NCI-H510A (cell line): Measurements from ENCODE around the gene GNA12.
"Not testable (repeated sequence)": the region's sequence is repeated elsewhere in the genome, so short reads cannot be mapped to it uniquely, and the experiment has no call there.

ENCODE experiments used
- DNase-seq: peaks from one replicate; lab custom pipeline; 2025; lab: John Stamatoyannopoulos, UW

The GNA12 gene

DNA sequence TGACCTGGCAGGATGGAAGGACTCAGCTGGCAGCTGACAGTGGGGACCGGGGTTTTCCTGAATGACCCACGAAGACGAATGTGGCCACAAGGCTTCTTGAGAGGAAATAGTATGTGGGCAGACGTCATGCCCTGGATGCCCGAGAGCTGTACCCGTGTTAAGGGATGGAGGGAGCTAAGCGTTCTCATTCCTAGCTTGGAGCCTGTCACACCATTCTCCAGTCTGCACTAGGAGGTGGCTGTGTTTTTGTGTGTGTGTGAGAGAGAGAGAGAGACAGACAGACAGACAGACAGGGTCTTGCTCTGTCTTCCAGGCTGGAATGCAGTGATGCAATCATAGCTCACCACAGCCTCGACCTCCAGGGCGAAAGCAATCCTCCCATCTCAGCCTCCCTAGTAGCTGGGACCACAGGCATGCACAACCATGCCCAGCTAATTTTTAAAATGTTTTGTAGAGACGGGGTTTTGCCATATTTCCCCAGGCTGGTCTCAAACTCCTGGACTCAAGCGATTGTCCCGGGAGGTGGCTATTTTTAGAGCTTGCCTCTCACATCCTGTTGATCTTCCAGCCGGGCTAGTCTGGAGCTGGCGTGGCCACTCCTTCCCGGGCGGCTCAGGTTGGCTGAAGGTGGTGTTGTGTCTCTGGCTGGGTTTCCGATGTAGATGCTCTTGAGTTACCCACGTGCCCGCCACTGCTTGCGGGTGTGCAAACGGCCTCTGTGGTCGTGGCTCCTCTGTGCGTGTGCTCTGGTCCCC lies 154.0 kb downstream of the GNA12 start:
- no peak for DNase-seq

DNA sequence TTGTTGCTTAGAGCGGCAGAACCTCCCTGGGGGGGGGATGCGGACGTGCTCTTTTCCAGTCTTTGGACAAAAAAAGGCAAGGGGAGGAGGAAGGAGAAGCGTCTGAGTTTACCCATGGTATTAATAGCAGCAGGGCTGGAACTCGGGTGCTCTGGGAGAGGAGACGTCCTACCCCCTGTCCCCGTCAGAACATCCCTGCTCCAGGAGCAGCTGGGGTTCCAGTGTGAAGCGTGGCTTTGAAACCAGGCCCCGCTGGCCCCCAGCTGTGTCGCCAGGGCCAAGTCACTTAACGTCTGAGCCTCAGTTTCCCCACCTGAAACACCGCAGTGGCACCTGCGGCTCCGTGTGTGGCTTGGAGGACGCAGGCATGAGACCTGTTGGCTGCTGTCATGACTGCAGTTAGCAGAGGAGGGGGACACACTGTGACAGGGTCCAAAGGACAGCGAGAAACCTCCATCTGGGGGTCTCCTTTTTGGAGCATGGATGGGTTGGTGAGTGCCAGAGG lies 154.7 kb downstream of the GNA12 start:
- no peak for DNase-seq

DNA sequence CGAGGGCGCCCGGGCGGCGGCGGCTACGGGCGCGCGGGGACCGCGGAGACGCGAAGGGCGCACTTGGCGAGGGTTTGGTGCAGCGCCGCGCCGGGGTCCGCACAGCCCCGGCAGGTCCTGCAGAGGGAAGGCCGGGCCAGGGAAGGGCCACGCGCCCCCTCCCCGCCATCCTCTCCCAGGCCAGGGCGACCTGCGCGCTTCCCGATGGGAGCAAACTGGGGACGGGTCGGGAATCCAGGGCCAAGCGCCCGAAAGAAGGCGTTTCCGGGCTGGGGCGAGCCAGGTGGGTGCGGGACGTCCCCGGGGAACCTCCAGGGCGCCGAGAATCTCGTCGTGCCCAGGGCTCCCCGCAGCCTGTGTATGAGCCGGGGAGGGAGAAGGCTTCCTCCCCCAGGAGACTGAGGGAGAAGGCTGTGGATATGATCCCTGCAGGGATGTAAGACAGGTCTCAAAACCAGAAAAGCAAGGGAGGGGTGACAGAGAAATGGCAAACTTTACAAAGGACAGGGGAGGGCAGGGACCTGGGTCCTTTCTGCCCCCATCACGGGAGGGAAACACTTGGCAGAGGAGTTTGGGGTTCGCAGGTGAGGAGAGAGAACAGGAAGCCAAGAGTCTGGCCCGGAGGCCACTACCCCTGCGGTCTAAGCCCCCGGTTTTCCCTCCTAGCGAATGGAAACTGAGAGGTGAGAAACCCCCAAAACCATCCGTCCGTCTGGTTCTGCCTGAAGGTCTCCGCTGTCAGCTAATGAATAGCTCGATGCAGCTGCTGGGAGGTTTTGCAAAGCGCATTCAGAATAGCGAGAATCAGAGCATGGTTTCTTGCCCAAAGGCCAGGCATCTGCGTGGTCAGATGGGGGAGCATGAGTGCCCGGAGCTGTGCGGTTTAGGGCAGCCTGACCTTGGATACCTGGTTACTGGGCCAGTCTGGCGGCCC lies 155.4 kb downstream of the GNA12 start:
- DNase-seq, result no peak

DNA sequence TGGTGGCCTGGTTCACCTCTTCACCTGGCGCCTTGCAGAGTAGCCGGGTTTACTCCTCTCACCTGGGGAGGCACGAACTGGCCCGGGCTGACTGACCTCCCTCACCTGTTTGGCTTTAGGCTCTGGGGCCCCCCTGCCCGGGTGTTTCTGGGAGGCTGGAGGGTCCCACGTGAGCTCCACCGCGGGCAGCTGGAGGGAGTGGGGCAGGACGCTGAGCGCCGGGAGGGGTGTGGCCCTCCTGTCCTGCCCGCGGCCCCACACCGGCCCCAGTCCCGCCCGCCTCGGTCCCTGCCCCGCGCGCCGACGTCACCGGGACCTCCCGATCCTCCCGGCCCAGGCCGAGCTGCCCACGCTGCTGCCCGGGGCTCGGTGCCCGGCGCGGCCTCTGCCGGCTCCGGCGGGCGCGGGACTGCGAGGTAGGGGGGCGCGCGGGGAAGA lies 156.2 kb downstream of the GNA12 start, which contains the start of gene AMZ1:
Gene AMZ1 (plus strand): TSS at position 322 of the 438 bp plus-strand sequence. CDS start 12,250 bp downstream, outside the sequence.
- no peak for DNase-seq

DNA sequence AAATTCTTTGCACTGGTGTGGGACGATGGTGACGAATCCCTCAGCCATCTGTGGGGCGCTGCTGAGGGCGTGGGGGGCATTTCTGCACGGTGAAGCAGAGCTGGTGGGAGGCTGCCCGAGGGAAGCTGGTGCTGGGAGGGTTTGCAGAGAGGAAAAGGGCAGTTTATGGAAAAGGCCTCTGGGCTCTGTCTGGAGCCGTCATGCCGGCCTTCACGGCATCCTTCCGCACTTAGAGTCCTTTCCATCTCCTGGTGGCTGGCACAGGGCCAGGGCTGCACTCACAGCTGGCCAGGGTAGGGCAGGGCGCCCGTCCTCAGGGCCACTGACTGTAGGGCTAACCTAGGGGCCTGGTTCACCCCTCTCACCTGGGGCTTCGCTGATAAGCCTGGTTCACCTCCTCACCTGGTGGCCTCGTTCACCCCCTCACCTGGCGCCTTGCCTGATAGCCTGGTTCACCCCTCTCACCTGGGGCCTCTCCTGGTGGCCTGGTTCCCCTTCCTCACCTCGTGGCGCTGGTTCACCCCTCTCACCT lies 156.7 kb downstream of the GNA12 start:
- DNase-seq, result peak; percentile 30

DNA sequence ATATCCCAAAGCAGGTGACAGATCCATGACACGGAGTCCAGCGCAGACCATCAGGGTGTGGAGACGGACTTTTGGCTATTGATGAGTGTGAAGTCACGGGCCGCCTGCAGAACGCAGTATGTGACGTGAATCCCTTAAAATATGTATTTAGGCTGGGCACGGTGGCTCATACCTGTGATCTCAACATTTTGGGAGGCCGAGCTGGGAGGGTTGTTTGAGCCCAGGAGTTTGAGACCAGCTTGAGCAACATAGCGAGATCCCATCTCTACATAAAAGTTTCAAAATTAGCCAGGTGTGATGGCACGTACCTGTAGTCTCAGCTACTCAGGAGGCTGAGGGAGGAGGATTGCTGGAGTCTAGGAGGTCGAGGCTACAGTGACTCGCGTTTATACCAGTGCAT lies 158.0 kb downstream of the GNA12 start:
- no peak for DNase-seq

DNA sequence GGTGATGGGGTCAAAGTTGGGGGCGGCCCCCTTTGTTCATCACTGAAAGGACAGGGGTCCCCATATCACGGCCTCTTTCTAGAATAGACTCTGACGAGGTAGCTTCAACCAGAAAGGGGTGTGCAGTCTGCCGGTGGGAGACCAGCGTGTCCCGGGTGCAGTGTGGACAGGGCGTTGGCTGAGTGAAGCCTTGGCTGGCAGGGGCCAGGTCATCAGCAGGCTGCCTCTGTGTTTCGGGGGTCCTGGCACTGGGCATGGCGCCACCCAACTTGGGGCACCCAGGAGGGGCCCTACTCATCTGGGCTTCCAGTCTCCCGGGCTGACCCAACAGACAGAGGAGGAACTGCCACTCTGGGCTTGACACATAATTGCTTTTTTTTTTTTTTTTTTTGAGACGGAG lies 159.6 kb downstream of the GNA12 start:
- DNase-seq, result no peak

DNA sequence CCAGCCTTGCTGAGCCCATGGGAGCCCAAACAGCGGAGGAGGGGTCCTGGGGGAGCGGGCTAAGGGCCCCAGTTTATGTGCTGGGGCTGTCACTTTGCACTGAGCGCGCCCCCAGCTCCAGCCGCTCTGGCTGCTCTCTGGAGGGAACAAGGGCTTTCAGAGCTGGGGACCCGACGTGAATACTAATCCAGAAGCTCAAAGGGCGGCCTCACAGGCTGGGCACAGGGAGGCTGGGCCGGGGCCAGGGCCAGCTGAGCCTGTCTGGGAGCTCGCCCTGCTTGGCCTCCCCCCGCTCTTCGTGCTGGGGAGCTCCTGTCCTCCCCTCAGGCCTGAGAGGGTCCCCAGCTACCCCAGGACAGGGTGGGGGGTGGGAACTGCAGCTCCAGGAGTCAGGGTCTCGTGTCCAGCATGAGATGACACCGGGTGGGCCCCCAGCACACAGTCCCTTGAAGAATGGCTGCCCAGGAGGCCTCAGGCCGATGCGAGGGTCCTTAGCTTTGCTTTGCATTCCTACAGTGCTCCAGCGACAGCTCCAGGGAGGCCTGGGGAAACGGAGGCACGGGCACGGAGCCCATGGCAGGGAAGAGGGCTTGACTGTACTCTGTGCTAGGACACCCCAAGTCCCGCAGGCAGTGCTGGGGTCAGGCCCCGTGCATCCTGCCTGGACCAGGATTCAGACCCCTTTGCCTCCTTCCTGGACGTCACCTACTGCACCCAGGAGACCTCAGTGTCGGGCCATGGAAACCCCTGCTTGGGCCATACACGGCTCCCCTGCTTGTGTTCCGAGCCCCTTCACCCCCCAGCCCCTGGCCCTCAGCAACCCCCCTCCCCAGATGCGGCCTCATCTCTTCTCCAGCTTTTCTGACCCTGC lies 161.9 kb downstream of the GNA12 start:
- no peak for DNase-seq

DNA sequence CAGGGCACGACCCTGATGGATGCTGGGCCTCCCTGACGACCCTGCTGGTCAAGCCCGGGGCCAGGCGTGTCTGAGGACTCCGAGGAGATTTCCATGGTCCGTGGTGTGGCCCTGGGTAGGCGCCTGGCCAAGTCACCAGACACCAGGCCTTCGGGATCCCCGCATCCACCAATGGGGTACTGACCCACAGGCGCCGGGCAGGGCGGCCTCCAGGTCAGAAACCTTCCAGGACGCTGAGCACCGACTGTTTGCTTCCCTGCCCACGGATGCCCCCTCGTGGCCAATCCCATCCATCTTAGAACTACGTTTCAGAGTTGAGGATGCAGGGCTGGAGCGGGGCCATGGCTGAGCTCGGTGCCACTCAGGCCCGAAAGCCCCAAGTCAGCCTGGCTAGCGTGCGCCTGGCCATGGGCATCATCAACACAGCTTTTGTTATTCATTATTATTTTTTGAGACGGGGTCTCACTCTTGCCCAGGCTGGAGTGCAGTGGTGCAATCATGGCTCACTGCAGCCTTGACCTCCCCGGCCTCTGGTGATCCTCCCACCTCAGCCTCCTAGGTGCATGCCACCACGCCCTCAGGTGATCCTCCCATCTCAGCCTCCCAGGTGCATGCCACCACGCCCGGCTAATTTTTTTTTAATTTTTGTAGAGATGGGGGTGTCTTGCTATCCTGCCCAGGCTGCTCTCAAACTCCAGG lies 163.2 kb downstream of the GNA12 start:
- peak; percentile 31 for DNase-seq

DNA sequence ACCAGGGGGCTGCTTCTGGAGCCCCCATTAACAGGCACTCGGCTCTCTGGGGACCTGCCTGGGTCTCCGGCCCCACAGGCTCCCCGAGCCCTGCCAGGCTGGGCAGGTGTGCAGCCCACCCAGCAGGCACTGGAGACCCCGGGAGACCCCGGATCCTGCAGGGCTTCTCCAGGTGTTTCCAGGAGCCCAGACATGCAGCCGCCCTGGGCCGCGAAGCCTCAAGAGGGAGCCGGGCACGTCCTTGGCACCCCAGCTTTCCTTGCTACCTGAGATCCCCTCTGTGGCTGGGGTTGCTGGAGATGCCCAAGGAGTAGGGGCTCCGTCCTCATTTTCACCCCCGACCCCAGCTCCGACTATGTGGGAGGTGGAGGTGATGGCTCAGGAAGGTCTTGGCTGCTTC lies 163.9 kb downstream of the GNA12 start:
- no peak for DNase-seq

DNA sequence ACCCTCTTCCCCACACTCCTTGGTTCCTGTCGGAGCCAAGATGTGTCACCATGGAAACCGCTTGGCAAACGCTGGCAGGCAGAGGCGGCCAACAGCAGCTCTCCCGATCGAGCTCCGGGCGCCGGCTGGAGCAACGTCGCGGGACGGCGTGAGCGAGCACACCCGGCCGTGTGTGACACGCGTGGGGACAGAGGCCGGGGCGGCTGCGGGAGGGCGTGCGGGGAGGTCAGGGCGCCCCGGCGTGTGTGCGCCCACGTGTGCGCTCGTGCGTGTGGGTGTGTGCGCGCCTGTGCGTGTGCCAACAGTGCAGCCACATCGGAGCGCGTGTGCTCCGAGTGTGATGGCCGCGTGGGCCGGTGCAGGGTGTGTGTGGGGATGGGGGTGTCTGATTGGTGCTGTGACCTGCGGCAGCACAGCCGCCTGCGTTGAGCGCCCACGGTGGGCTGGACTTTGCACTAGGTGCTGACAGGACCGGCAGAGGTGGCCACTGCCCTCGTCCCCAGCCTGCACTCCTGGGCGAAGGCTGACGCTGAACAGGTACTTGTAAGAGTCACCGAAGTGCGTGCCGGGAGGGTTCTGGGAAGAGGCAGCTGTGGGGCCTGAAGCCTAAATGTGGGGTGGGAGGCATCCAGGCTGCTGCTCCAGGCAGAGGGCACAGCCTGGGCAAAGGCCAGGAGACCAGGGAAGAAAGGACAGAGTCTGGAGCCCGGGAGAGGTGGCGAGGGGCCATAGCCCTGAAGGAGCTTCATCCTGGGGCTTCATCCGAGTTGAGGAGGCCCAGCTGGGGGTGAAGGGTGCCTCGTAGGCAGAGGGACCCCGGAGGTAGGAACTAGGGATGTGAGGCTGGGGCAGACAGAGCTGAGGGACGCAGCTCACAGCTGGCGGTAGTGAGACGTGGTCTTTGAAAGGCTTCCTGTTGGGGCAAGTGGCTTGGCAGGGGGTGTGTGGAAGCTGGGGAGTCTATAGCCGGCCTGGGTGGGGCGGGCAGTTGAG lies 164.7 kb downstream of the GNA12 start:
- not testable (repeated sequence) for DNase-seq

DNA sequence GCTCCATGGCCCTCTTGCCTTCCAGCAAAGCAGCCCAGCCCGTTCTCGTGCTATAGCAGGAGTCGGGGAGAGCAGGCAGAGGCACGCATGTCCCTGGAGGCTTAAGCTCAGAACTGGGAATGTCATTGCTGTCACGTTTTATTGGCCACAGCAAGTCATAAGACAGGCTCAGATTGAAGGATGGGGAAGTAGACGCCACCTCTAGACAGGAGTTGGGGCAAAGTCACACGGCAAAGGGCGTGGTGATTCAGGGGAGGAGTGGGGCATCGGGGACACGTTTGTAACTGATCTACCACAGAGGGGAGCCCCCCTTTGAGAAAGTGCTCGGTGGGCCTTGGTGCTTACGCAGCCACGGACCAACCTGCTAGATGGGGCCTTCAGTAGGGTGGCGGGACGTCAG lies 165.7 kb downstream of the GNA12 start:
- DNase-seq, result not testable (repeated sequence)
